Posterior vena cava (tissue), 2 donors: ENCODE results near the gene FST. TPM values are rescaled to one million over a fixed set of nuclear protein-coding genes. Genes with fewer than 3 reads are reported as not detected.

ENCODE experiments used
- DNase-seq: peaks from one replicate; pipeline ENCODE4 v3.0.0-alpha.2; 2020; ENCODE audit warnings: low spot score
- intact Hi-C, 2 donors: fragments of 100-400 bp; cut with DNase I; formaldehyde crosslinking; loops; one replicate each; pipeline versions ENCODE4 v1.14.1 to v1.14.2; 2022 to 2023
- total RNA-seq, 2 donors: library from RNA; stranded (reverse); fragmentation: NEBNext Ultra II Directional; extraction: Animal tissue kit (Norgen Biotek cat#: 25700); gene quantifications; one replicate each; pipeline ENCODE4 v1.2.1, GENCODE V29; 2021
- donor health status: DM: yes; HTN: yes; CAD: no.
- donor health status: DM: yes; HTN: yes; CAD: no.

The FST gene
- total RNA-seq, 2 donors from 2014 or later: 18.3 to 19.2 TPM

- DNase-seq: no peak
- intact Hi-C loops: no loop called here
These were observed 20.6 kb downstream of the FST start for GRCh38 chr5:53501054-53501453.

GRCh38 chr5:53503562-53504218 is 23.3 kb downstream of the FST start:
- intact Hi-C loops: no loop called here
- no peak for DNase-seq

GRCh38 chr5:53507013-53507412 is 26.6 kb downstream of the FST start:
- intact Hi-C loops: no loop called here
- DNase-seq: no peak

- intact Hi-C loops: no loop called here
These were observed 27.7 kb downstream of the FST start for GRCh38 chr5:53508125-53508524.

GRCh38 chr5:53512539-53512938 is 32.1 kb downstream of the FST start:
- intact Hi-C loops: no loop called here
- no peak for DNase-seq

More at GRCh38 chr5:53508125-53508524, 27.7 kb downstream of the FST start:
- DNase-seq: no peak

- intact Hi-C loops: no loop called here
- DNase-seq: no peak
These were observed 35.6 kb downstream of the FST start for GRCh38 chr5:53515988-53516387.

- intact Hi-C loops: loop anchor here in 1 of 2 donors (1.0 kb wide), 1 partner anchor 22 kb away; no protein-coding TSS in a partner anchor
- no peak for DNase-seq
These were observed 40.4 kb downstream of the FST start for GRCh38 chr5:53520813-53521212.

Other genes starting within 250 kb of the FST start
- 10 to 100 TPM; 74.4 to 79.4 TPM for gene NDUFS4, start 80.0 kb downstream of the FST start, total RNA-seq